PFSK-1 (cell line): ENCODE results near the gene BSND.

Source experiments
- POLR2AphosphoS5 ChIP-seq: IDR thresholded peaks from 2 replicates; pipeline ENCODE4 v1.6.1; 2012; ENCODE audit warnings: low read depth, mild to moderate bottlenecking, control low read depth, low read length, moderate library complexity
- REST ChIP-seq, 2 experiments: IDR thresholded peaks; 2 replicates each; pipeline versions ENCODE4 v1.6.1 to v1.8.0; 2011 to 2012; ENCODE audit warnings: low read depth in 2 of 2, low read length in 2 of 2, control low read depth in 1 of 2, inconsistent platforms in 1 of 2, mild to moderate bottlenecking in 1 of 2, moderate library complexity in 1 of 2; ENCODE audit not compliant: insufficient read depth in 1 of 2
- TAF1 ChIP-seq: IDR thresholded peaks from 2 replicates; pipeline ENCODE4 v1.6.1; 2012; ENCODE audit warnings: low read length, control low read depth, borderline replicate concordance; ENCODE audit not compliant: insufficient read depth

GRCh38 chr1:55040083-55040932, 41.6 kb downstream of the BSND start:
- no peak for TF ChIP-seq REST (IDR thresholded peaks at IDR 0.05; ENCODE audit: insufficient read depth in 1 of 2, low read depth in 2 of 2, low read length in 2 of 2)
- TF ChIP-seq TAF1, result no peak
- no peak for TF ChIP-seq POLR2AphosphoS5
